GM21367 (cell line): ENCODE measurements around the gene RBM6.
"Not testable (repeated sequence)": the region's sequence is repeated elsewhere in the genome, so short reads cannot be mapped to it uniquely, and the experiment has no call there.

ENCODE experiments used
- ATAC-seq: cut with Tn5 transposase; IDR thresholded peaks from one replicate; pipeline ENCODE4 v1.9.1; 2021; ENCODE audit not compliant: unreplicated experiment

Gene RBM6

DNA sequence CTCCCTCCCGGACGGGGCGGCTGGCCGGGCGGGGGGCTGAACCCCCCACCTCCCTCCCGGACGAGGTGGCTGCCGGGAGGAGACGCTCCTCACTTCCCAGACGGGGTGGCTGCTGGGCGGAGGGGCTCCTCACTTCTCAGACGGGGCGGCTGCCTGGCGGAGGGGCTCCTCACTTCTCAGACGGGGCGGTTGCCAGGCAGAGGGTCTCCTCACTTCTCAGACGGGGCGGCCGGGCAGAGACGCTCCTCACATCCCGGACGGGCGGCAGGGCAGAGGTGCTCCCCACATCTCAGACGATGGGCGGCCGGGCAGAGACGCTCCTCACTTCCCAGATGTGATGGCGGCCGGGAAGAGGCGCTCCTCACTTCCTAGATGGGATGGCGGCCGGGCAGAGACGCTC, 145.0 kb downstream of the RBM6 start:
- not testable (repeated sequence) for ATAC-seq

DNA sequence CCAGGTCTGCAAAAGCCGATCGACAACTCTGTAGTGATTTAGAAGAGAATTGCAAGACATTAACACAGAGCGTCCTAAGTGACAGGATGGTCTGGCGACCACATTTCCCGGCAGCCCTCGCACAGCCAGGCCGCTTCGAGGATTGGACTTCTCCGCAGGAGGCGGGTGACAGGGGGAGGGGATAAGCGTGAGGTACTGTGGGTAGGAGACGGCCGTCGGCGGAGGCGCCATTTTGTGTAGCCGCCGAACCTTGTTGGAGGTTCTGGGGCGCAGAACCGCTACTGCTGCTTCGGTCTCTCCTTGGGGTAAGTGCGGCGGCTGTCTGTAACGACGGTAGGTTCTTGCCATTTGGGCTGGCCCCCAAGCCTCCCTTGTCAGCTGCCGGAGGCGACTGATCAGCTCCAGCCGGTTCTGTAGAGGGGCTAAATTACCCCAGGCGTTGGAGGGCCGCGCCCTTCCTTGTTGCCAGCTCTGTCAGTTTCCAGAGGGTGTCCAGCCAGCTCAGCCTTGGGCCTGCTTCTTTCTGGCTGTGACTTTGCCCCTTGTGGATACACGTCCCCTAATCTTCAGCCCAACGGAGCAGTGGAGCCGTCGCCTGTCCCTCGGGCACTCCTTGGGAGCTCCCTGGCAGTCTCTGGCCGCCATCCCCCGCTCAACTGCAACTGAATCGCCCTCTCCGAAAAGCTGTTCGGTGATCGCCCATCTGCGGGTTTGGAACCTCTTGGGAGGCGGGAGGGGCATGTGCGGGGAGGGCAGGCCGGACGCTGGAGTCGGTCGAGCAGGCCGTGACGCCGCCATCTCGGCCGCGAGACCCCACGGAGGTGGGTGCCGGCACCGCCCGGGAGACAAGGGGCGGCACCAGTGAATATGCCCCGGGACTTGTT, 149.0 kb downstream of the RBM6 start, which contains the start of gene RBM5:
RBM5 (plus strand) TSS at position 195 of the 884 bp plus-strand sequence. CDS start 1,516 bp downstream, outside the sequence.
- ATAC-seq: peak; percentile 86

DNA sequence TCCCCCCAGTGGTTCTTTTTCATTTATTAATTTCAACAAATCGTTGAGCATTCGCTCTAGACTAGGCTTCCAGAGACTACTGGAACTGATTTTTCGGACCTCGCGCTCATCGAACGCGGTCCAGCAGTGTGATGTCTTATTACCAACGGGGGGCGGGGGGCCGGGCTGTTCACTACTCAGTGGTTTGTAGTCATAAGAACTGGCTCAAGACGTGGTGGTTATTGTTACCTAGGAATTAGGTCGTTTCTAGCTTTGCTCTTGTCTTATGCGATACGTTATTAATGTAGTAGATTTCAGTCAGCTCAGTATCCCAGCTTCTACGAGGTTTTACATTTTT, 149.6 kb downstream of the RBM6 start:
- no peak for ATAC-seq

DNA sequence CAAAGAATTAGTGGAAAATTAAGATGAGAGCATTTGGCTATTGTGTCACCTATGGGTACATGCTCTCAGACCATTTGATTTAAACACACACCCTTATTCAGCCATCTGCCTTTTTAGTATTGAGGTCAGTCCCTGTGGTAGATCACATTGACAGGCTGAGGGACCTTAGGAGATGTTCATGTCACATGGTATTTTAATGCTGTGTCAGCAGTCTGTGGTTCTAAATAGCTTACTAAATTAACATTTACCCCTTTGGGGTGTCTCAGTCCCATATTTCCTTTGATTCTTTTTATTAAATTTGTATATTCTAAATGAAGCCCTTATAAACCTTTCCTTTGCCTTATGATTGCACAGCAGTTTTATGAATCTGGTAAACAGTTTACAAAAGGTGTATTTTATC, 151.0 kb downstream of the RBM6 start:
- ATAC-seq: no peak

DNA sequence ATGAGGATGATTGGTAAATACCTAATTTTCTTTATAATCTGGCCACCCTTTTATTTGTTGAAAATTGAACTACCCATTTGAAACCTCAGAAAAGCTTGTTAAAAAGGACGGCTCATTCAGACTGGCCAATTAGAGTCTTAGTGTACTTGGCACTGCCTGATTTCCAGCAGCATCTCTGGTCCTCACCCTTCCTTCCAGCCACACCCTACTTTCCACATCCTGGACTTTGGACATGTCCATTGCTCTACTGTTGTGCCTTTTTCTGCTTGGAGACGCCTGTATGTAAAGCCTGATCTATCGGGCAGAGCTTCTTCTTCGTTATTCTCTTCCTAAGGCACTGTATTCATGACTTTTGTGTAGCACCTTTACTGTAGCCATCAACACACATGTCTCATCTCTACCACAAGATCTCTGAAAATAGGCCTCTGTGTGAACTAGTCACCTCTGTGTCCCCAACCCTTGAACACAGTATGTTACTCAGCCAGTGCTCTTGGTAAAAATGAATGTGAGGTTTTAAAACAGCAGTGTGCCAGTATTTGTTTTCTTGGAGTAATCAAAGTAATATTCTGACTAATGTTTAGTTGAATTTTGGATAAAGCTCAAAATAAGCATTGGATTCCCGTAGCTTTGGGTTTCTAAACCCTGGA, 155.5 kb downstream of the RBM6 start:
- no peak for ATAC-seq

DNA sequence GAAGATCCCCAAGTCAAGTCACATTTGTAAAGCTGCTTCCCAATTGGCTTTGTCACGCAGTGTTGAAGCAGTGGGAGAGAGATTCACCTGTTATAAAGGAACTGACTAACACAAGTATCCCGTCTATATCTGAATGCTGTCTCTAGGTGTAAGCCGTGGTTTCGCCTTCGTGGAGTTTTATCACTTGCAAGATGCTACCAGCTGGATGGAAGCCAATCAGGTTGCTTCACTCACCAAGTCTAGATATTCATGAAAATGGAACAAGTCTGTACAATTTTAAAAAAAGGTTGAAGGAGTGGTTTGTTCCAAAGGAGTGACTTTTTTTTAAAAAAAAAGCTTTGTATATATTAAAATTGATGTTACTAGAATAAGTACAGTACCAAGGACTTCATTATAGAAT, 160.4 kb downstream of the RBM6 start:
- no peak for ATAC-seq

DNA sequence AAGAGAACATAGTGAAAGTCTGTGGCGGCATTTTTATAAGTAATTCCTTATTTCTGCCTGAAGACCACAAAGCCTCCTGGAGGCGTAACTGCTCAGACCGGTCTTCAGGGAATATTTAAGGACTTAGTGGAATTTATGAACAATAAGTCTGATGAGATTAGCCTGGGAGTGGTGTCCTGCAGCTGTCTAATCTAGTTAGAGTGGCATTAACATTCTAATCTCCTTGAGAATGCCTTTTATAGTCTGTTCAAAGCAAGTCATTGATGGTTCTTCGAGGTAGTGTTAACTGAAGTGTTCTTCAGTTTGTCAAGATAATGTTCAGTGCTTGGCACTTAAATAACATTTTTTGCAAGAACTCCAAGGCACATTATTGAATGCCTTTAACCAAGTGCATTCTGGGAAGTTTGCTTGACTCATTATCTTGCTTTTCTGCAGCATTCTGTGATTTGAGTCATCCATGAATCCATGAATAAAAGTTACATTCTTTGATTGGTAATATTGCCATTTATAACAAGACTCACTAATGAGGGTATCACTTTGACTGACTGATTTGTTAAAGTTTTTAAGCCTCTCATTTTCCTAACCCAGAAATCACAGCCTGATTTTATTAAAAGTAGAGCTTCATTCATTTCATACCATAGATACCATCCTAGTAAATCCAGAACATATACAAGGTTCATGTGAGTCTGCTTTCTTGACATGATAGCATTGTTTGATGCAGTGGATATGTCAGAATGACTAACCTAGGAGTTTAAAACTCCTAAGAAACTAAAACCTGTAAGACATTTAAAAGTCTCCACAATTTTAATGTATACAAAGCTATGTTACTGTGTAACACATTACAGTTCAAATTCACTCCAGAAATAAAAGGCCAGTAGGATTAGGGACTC, 161.3 kb downstream of the RBM6 start:
- ATAC-seq: no peak

DNA sequence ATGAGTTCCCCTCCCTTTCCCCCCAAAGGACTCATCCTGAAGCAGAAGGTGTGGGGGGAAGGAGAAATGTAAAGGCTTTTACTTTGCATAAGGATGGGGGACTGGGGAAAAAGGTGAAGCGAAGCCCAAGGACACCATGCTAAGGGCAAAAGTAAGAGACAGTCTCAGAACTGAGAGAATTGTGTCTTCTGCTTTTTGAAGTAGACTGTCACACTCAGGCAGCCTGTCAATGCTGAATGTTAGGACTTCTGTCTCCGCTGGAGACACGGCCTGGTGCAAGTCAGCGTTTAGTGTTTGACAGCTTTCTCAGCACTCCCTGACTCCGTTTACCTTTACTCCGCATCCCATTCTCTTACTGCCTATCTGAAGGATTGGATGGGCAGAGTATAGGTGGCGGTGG, 162.6 kb downstream of the RBM6 start:
- ATAC-seq: no peak

DNA sequence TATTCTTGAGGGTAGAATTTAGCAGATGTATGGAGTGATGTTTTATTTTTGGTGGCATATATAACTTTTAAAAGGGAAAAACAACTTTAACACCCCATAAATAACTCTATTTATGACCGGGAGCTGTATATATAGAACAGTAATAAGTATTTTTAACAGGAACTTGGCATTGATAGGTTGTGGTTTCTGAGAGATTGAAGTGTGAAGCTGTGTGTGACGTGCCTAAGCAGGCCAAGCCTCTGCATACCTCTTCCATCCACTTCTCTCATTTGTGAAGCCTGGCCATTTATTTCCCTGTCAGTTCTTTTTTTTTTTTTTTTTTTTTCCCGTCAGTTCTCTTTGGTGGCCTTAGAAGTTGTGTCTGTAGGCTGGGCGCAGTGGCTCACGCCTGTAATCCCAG, 171.8 kb downstream of the RBM6 start:
- no peak for ATAC-seq

DNA sequence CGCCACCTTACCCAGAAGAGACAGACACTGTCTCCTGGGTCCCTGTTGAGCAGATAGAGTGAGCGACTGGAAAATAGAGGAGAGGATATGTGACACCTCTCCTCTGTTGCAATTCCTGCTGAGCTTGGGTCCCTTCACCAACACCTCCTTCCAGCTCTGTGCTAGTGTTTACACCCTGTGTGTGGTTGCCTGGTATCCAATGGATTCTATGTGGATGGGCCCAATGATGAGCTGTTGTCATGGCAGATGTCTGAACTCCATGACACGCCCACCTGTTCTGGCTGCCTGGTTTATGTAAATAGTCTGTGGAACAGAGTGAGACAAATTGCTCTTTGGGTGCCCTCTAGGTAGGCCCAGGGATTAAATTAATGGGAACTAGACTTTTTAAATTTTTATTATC, 172.5 kb downstream of the RBM6 start:
- no peak for ATAC-seq

DNA sequence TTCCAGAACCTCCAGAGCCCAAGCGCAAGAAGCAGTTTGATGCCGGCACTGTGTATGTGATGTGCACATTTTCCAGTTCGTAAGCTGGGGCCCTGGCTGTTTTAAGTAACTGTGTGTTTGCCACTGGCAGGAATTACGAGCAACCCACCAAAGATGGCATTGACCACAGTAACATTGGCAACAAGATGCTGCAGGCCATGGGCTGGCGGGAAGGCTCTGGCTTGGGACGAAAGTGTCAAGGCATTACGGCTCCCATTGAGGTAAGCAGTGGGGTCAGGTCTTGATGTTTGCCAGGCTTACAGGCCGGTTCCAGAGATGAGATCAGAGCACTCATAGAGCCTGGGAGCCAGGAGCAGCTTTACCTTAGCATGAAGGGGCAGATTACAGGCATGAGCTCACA, 177.2 kb downstream of the RBM6 start:
- ATAC-seq: no peak

DNA sequence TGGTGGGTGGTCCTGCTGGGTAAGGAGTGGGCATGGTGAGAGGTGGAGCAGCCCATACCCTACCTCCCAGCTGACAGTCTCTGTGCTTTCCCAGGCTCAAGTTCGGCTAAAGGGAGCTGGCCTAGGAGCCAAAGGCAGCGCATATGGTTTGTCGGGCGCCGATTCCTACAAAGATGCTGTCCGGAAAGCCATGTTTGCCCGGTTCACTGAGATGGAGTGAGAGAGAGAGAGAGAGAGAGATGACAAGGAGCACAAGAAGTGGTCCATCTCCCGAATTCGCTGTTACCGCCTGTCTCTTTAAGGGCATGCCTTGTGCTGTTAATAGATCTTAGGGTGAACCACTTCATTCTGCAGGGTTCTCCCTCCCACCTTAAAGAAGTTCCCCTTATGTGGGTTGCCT, 178.3 kb downstream of the RBM6 start:
- ATAC-seq: no peak

DNA sequence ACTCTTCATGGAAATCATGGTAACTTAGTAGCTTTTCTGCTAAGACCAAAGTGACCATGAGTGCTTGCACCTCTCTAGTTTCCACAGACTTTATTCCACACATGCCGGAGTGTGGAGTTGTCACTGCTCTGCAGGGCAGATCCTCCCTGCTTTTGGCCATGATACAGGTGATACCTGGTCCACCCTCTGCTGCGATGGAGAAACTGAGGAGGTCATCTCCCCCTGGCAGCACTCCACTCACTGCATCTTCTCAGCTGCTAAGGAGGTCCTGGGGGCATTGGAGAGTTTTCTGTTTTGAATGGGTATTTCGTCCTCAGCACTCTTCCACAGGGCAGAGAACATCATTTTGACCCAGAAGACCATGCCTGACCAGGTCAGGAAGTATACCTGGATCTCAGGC, 179.8 kb downstream of the RBM6 start:
- no peak for ATAC-seq

DNA sequence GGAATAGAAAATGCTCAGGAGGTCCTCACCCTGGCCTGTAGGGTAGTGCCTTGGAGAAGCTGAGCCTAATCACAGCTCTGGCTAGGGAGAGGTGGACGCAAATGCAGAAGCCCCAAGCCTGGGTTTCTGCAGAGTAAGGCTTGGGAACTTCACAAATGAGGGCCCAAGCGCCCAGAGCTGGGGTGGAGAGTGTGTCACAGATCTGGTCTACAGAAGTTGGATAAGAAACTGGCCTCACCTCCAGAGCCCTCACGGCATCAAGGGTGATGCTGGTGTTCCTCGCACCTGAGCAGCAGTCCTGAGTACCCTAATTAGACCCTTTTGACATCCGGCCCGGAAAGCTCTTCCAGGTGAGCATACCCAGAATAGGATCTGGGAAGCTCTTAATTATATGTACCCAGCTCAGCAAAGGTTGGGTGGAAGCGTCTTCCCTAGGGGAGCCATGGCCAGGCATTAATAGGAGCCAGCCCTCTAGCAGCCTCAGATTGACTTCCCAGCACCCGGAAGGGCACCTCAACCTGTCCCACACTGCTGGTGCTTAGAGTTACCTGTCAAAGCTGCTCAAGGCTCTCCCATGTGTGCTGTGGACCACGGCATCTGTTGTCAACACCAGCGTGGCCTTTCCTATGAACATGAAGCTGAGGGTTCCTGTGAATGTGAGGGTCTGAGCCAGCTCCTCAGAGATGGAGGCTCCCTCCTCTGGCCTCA, 180.6 kb downstream of the RBM6 start:
- no peak for ATAC-seq

DNA sequence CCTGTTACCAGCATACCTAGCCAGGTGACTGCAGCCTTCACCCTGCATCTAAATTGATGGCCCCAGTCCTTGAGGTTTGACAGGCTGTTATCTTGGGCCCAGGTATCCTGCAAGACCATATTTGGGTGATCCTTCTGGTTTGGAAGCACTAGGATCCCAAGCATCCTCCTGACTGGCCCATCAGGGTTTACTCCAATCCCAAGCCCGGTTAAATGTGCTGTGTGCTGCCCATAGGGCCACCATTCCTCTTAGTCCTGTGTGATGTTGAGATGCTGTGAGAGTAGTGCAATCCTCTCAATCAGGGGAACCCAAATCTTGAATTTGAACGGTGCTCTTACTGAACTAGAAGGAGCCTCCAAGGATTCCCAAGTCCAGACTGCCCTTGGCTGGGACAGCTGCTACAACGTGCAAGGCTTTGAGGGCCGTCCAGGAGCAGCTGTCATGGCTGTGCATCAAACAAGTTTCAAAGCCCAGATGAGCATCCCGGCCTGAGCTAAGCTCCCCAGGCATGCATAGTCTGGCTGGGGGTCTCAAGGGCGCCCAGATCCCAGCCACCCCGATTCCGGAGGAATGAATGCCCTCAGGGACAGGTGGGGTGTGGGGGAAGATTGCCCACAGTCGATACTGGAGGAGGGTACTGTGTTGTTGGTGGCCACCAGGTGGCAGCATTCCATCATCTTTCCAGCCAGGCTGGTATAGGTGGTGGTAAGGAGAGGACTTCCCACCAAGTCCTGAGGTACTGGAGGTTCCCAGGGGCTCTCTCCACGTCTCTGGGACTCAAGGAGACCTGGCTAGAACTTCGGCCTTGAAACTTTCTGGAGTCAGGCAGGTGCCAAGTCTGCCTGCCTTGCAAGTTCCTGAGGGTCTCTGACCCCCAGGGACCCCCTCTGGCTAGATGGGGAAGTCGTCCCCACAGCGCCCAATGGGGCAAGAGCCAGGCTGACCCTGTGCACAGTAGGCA, 181.4 kb downstream of the RBM6 start:
- no peak for ATAC-seq

DNA sequence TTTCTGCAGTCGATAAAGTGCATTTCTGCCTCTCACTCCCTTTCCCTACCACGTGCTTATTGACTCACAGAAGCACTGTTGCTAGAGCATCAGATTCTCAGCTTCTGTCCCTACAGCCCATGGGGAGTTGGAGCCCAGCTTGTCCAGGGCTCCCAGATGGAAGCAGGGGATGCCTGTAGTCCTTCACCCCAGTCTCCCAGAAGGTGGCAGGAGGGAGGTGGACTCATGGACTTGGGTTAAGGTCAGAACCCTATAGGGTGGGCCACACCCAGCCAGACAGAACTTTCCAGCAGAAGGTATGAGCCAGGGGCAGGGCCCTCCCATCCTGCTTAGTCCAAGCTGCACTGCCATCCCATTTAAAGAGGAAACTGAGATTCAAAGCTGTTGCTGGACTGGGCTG, 182.1 kb downstream of the RBM6 start:
- no peak for ATAC-seq

DNA sequence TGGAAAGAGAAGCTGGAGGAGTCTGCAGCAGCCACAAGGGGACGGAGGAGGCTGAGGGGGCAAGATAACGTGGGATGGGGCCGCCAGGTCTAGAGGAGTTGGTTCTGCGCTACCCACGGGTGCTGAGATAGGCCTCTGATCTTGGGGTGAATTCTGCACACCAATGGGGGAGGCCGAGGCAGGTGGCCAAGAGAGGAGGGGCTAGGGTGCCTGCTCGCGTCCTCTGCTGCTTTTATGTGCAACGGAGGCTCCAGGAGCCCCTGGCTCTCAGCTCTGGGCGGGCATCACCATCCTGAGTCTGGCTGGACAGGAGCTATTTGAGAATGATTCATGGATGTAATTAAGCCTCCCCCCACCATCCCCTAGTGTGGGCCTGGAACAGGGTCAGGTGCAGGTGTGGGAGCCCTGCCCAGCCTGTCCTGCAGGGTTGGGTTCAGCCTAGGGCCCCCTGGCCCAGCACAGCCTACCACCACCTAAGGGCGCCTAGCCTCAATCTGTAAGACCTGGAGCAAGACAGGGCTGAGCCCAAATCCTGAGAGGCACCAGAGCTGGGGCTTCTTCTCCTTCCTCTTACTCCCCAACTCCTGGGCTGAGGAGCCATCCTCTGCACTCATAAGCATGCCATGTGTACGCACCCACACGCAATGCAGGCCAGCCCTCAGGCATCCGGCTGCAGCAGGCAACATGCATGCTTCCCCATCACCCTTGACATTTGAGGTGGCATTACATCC, 182.9 kb downstream of the RBM6 start:
- ATAC-seq: no peak

DNA sequence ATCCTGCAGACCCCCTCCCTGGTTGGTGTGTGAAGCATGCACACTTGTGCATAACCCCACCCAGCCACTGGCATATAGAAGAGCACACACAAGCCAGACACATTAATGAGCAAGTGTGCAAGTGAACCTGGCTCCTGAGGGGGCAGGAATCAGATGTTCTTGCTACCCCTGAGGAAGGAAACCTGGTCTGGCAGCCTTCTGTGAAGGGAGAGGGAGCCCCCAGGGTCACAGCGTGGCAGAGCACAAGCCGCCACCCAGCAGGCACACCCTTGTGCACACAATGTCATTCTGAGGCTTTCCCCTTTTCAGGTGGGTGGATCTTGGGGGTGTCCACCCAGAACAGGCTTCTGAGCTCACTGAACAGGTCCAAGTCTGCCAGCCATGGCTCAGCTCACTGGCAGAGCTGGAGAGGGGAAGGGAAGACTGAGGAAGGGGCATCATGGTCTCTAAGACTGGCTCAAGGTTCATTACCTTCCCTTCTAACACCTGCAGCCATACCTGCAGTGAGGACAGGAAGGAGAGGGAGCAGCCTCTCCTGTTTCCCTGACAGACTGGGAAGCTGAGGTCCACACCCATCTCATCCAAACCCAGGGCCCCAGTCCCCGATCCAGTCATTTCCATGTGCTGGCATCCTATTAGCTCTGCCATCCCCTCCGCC, 183.6 kb downstream of the RBM6 start:
- no peak for ATAC-seq
